HG03280 (cell line): Measurements from ENCODE around the gene SOCS6.
"Not testable (repeated sequence)": the region's sequence is repeated elsewhere in the genome, so short reads cannot be mapped to it uniquely, and the experiment has no call there.

ENCODE experiments used
- ATAC-seq: cut with Tn5 transposase; IDR thresholded peaks from one replicate; pipeline ENCODE4 v1.9.1; 2021; ENCODE audit warnings: mild to moderate bottlenecking, moderate library complexity; ENCODE audit not compliant: unreplicated experiment

SOCS6 gene

GRCh38 chr18:70321616-70322015 is 32.8 kb downstream of the SOCS6 start:
- ATAC-seq = no peak

GRCh38 chr18:70322385-70322784 is 33.5 kb downstream of the SOCS6 start:
- ATAC-seq = no peak

- ATAC-seq = no peak
Observed at GRCh38 chr18:70322928-70323327, 34.1 kb downstream of the SOCS6 start.

GRCh38 chr18:70324897-70325296 is 36.1 kb downstream of the SOCS6 start:
- ATAC-seq = no peak

- ATAC-seq = no peak
Observed at GRCh38 chr18:70326255-70326654, 37.4 kb downstream of the SOCS6 start.

- ATAC-seq = no peak
Observed at GRCh38 chr18:70328169-70328568, 39.3 kb downstream of the SOCS6 start.

- ATAC-seq = no peak
Observed at GRCh38 chr18:70329071-70329470, 40.2 kb downstream of the SOCS6 start.

GRCh38 chr18:70330887-70331286 is 42.0 kb downstream of the SOCS6 start:
- no peak for ATAC-seq

- ATAC-seq = no peak
Observed at GRCh38 chr18:70331456-70332097, 42.7 kb downstream of the SOCS6 start.

GRCh38 chr18:70332694-70333093 is 43.8 kb downstream of the SOCS6 start:
- no peak for ATAC-seq

- ATAC-seq = no peak
Observed at GRCh38 chr18:70333316-70333715, 44.5 kb downstream of the SOCS6 start.

GRCh38 chr18:70333757-70334156 is 44.9 kb downstream of the SOCS6 start:
- no peak for ATAC-seq

- ATAC-seq = no peak
Observed at GRCh38 chr18:70334264-70334663, 45.4 kb downstream of the SOCS6 start.

GRCh38 chr18:70334728-70335329 is 46.0 kb downstream of the SOCS6 start:
- ATAC-seq = no peak

GRCh38 chr18:70335892-70336726 is 47.3 kb downstream of the SOCS6 start:
- ATAC-seq = no peak

GRCh38 chr18:70337139-70337972 is 48.5 kb downstream of the SOCS6 start:
- no peak for ATAC-seq

GRCh38 chr18:70338890-70339289 is 50.0 kb downstream of the SOCS6 start:
- ATAC-seq = no peak

GRCh38 chr18:70339915-70340314 is 51.1 kb downstream of the SOCS6 start:
- no peak for ATAC-seq

GRCh38 chr18:70348481-70348880 is 59.6 kb downstream of the SOCS6 start:
- not testable (repeated sequence) for ATAC-seq

GRCh38 chr18:70349316-70349715 is 60.5 kb downstream of the SOCS6 start:
- no peak for ATAC-seq

- no peak for ATAC-seq
Observed at GRCh38 chr18:70354080-70354479, 65.2 kb downstream of the SOCS6 start.
